PFSK-1 (cell line): Measurements from ENCODE around the gene TAGLN3.

Experiments
- FOXP2 ChIP-seq: optimal IDR thresholded peaks from 2 replicates; pipeline ENCODE3; 2011; ENCODE audit warnings: borderline replicate concordance, control low read depth, inconsistent platforms; ENCODE audit not compliant: insufficient read depth; ENCODE audit errors: extremely low read length, extremely low read depth
- POLR2AphosphoS5 ChIP-seq: IDR thresholded peaks from 2 replicates; pipeline ENCODE4 v1.6.1; 2012; ENCODE audit warnings: low read depth, mild to moderate bottlenecking, control low read depth, low read length, moderate library complexity
- SIN3A ChIP-seq: IDR thresholded peaks from 2 replicates; pipeline ENCODE4 v1.6.1; 2012; ENCODE audit warnings: mild to moderate bottlenecking, low read length, moderate library complexity, borderline replicate concordance; ENCODE audit not compliant: insufficient read depth
- TAF1 ChIP-seq: IDR thresholded peaks from 2 replicates; pipeline ENCODE4 v1.6.1; 2012; ENCODE audit warnings: low read length, control low read depth, borderline replicate concordance; ENCODE audit not compliant: insufficient read depth
- TF ChIP-seq, protein P1 (sequence below), 2 experiments: IDR thresholded peaks; 2 replicates each; pipeline versions ENCODE4 v1.6.1 to v1.8.0; 2011 to 2012; ENCODE audit warnings: low read depth in 2 of 2, low read length in 2 of 2, control low read depth in 1 of 2, inconsistent platforms in 1 of 2, mild to moderate bottlenecking in 1 of 2, moderate library complexity in 1 of 2; ENCODE audit not compliant: insufficient read depth in 1 of 2

Gene TAGLN3

DNA sequence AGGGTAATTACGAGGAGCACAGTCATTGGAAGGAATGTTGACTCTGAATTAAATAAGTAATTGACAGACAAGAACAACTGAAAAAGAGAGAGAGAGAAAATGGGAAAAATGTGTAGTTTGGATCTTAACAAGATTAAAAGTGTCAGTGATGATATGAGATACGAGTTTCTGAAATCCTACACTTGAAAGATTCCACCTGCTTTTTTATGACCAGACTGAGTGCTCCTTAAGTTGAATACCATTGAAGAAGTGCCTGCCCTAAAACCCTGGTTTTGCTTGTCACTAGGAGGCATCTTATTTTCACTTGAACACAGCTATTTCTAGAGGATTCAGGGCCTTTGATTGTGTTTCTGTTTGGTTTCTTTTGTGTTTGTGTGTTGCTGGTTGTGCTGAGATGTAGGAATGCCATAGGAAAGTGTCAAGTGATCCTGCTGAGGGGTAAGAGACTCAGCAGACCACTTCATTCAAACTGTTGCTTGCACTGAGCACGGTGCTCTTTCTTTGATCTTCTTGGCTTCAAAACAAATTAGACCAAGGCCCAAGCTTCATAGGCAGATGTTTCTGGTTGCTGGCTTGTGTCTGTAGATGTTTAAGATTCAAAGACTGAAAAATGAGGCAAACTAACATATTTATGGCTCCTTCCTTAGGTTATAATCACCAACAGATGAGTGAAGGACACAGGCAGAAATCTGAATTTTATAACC, 37.1 kb upstream of the TAGLN3 start:
- no peak for TF ChIP-seq SIN3A
- no peak for TF ChIP-seq POLR2AphosphoS5
- TF ChIP-seq, protein P1, sequence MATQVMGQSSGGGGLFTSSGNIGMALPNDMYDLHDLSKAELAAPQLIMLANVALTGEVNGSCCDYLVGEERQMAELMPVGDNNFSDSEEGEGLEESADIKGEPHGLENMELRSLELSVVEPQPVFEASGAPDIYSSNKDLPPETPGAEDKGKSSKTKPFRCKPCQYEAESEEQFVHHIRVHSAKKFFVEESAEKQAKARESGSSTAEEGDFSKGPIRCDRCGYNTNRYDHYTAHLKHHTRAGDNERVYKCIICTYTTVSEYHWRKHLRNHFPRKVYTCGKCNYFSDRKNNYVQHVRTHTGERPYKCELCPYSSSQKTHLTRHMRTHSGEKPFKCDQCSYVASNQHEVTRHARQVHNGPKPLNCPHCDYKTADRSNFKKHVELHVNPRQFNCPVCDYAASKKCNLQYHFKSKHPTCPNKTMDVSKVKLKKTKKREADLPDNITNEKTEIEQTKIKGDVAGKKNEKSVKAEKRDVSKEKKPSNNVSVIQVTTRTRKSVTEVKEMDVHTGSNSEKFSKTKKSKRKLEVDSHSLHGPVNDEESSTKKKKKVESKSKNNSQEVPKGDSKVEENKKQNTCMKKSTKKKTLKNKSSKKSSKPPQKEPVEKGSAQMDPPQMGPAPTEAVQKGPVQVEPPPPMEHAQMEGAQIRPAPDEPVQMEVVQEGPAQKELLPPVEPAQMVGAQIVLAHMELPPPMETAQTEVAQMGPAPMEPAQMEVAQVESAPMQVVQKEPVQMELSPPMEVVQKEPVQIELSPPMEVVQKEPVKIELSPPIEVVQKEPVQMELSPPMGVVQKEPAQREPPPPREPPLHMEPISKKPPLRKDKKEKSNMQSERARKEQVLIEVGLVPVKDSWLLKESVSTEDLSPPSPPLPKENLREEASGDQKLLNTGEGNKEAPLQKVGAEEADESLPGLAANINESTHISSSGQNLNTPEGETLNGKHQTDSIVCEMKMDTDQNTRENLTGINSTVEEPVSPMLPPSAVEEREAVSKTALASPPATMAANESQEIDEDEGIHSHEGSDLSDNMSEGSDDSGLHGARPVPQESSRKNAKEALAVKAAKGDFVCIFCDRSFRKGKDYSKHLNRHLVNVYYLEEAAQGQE (IDR thresholded peaks at IDR 0.05; ENCODE audit: insufficient read depth in 1 of 2, low read depth in 2 of 2, low read length in 2 of 2), result no peak
- no peak for TF ChIP-seq TAF1
- TF ChIP-seq FOXP2, result no peak

DNA sequence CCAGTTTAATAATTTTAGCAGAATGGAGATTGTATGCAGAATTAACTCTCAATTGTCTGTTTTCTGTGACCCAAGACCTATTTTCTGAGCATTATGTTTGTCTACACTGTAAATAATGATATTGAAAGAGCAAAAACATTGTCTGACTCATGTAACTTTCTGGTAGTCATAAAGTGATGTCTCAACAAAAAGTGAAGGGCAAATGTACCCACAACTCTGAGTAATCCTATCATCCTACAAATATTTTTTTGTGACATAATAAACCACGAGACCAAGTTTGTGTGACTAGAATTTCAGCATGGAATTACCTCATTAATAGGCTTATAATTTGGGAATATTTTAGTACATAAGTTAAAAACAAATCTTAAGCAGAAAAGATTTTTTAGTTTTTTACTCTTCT, 35.3 kb upstream of the TAGLN3 start:
- TF ChIP-seq TAF1 (no peak), FOXP2 (no peak), SIN3A (no peak), POLR2AphosphoS5 (no peak)
- TF ChIP-seq, protein P1 (IDR thresholded peaks at IDR 0.05; ENCODE audit: insufficient read depth in 1 of 2, low read depth in 2 of 2, low read length in 2 of 2), result no peak

DNA sequence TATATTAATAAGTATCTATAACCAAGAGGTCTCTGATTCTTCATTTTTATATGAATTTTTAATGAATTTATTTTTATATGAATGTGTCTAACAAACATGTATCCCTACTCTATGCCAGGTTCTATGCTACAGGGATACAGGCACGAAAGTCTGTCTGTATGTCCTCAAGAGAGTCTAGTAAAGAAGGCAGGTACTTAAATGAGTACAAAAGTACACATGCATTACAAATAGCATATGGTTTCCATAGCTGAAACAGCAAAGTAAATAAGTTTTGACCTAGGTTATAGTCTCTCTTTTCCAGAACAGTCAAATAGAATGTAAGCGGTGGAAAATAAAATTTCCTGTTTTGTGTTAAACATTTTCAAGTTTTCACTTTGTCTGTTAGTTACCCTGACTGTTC, 33.2 kb upstream of the TAGLN3 start:
- TF ChIP-seq TAF1, result no peak
- TF ChIP-seq, protein P1 (IDR thresholded peaks at IDR 0.05; ENCODE audit: insufficient read depth in 1 of 2, low read depth in 2 of 2, low read length in 2 of 2), result no peak

DNA sequence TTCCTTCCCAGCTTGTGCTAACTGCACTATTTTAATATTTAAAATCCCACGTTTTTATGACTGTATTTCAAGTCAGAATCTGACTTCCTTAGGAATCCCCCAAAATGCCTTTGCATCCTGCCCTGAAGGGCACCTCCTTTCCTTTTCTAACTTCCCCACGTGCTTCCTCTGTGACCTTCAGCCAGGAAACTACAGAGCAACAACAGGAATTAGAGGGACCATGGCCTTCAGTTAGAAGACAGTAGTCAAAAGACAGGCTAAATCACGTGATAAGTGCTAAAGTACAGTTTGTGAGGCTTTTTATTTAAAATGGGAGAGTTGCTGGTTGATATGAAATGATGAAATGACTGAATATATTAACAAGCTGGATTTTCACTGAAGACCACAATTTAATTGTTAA, 31.7 kb upstream of the TAGLN3 start:
- TF ChIP-seq, protein P1 (IDR thresholded peaks at IDR 0.05; ENCODE audit: insufficient read depth in 1 of 2, low read depth in 2 of 2, low read length in 2 of 2), result no peak
- no peak for TF ChIP-seq SIN3A
- TF ChIP-seq FOXP2, result no peak
- no peak for TF ChIP-seq POLR2AphosphoS5
- no peak for TF ChIP-seq TAF1

DNA sequence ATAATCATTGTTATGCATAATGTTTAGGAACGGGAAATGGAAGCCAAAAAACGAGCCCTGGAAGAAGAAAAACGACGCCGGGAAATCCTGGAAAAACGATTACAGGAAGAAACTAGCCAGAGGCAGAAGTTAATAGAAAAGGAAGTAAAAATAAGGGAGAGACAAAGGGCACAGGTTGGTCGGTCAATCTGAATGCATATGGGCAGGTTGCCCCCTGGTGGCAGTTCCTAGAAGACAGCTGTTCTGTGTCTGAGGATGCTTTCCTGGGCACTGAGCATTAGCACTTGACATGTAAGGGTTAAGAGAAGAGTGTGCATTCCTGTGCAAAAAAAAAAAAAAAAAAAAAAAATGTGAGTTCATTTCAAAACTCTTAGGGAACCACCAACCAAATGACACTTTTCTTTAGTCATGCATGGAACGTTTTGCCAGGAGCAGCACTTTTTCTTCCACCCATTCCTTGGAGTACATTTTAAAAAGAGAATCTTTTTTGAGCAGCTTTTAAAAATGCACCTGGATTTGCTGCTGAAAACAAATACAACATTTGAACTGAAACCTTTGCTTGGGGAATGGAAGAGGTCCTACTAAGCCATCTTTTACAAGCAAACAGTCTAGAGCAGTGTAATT, 31.0 kb upstream of the TAGLN3 start:
- TF ChIP-seq POLR2AphosphoS5 (no peak), SIN3A (no peak)
- TF ChIP-seq, protein P1 (IDR thresholded peaks at IDR 0.05; ENCODE audit: insufficient read depth in 1 of 2, low read depth in 2 of 2, low read length in 2 of 2), result no peak
